ENCODE data around the gene TYW5. TPM values are rescaled to one million over a fixed set of nuclear protein-coding genes. Genes with fewer than 3 reads are reported as not detected.

TYW5 gene
- polyA plus RNA-seq, 1 of the 3 experiments (the other 2 are of a cell fraction): 3.6 TPM

DNA sequence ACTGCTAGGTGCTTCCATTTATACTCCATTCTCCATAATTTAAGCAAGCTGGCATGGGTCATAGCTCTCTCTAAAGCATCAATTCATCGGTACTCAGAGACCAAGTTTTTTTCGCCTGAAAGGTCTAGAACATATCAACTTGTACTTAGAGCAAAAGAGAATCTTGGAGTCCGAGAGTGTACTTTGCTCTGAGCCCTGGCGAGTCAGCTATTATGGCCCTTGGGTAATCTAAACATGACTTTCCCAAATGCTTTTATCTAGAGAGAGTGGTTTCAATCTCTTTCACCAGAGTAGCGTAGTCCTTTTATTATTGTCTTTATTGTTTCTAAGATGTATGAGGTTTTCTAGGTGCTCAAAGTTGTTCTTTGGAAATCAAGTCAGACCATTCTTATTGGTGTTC, 34.5 kb upstream of the TYW5 start:
- no peak overlapping the region for H2AFZ ChIP-seq (ENCODE audit: low read depth)
- H3K79me2 ChIP-seq (ENCODE audit: insufficient read depth): no peaks in the 10 kb centered on the region
- H4K20me1 ChIP-seq (ENCODE audit: insufficient read depth): no peaks in the 10 kb centered on the region
- no peaks in the 10 kb centered on the region for H3K9me2 ChIP-seq
- no peak overlapping the region for H3K4me2 ChIP-seq
- ChIA-PET CTCF (interaction anchor here (1.5 to 2.7 kb wide), 4 partner anchors 10 to 491 kb away, joined by 4 to 9 read pairs (median 4); no protein-coding TSS in a partner anchor), POLR2A (no interaction called here)
- no peaks in the 10 kb centered on the region for H3F3A ChIP-seq (replicated peaks; ENCODE audit: insufficient read depth)
- no peak overlapping the region for H3K27ac ChIP-seq (ENCODE audit: low read depth in 2 of 2, low read length in 1 of 2)
- H3K9me3 ChIP-seq: no peaks in the 10 kb centered on the region
- WGBS (ENCODE audit: low lambda C conversion rate): 81% methylated on average over 5 of the region's 5 CpGs
- no peaks in the 10 kb centered on the region for H3K36me3 ChIP-seq (replicated peaks in 1 of 2; ENCODE audit: control insufficient read depth in 1 of 2, insufficient read depth in 2 of 2, low read length in 1 of 2)
- H3K27me3 ChIP-seq (ENCODE audit: insufficient read depth): no peaks in the 10 kb centered on the region
- DNase-seq: no peak
- no peak overlapping the region for H3K4me3 ChIP-seq (ENCODE audit: low read depth in 2 of 2, low read length in 1 of 2)
- TF ChIP-seq FOXJ3 (CRISPR knock-in tag; IDR thresholded peaks at IDR 0.05) (no peak), RAD21 (IDR thresholded peaks at IDR 0.05; ENCODE audit: low read length) (no peak), JUND (IDR thresholded peaks at IDR 0.05) (no peak), GATA2 (CRISPR knock-in tag; IDR thresholded peaks at IDR 0.05) (no peak), GABPA (IDR thresholded peaks at IDR 0.05; ENCODE audit: low read depth) (no peak), YY1 (IDR thresholded peaks at IDR 0.05; ENCODE audit: low read depth) (no peak), TAF1 (IDR thresholded peaks at IDR 0.05; ENCODE audit: borderline replicate concordance, low read depth, low read length) (no peak), EZH2phosphoT487 (IDR thresholded peaks at IDR 0.05; ENCODE audit: borderline replicate concordance, low read depth) (no peak)
- TF ChIP-seq, protein P1, sequence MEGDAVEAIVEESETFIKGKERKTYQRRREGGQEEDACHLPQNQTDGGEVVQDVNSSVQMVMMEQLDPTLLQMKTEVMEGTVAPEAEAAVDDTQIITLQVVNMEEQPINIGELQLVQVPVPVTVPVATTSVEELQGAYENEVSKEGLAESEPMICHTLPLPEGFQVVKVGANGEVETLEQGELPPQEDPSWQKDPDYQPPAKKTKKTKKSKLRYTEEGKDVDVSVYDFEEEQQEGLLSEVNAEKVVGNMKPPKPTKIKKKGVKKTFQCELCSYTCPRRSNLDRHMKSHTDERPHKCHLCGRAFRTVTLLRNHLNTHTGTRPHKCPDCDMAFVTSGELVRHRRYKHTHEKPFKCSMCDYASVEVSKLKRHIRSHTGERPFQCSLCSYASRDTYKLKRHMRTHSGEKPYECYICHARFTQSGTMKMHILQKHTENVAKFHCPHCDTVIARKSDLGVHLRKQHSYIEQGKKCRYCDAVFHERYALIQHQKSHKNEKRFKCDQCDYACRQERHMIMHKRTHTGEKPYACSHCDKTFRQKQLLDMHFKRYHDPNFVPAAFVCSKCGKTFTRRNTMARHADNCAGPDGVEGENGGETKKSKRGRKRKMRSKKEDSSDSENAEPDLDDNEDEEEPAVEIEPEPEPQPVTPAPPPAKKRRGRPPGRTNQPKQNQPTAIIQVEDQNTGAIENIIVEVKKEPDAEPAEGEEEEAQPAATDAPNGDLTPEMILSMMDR (IDR thresholded peaks at IDR 0.05): no peak
- TF ChIP-seq, protein P2, sequence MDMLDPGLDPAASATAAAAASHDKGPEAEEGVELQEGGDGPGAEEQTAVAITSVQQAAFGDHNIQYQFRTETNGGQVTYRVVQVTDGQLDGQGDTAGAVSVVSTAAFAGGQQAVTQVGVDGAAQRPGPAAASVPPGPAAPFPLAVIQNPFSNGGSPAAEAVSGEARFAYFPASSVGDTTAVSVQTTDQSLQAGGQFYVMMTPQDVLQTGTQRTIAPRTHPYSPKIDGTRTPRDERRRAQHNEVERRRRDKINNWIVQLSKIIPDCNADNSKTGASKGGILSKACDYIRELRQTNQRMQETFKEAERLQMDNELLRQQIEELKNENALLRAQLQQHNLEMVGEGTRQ (IDR thresholded peaks at IDR 0.05; ENCODE audit: borderline replicate concordance, low read depth, low read length): no peak
- TF ChIP-seq, protein P3, sequence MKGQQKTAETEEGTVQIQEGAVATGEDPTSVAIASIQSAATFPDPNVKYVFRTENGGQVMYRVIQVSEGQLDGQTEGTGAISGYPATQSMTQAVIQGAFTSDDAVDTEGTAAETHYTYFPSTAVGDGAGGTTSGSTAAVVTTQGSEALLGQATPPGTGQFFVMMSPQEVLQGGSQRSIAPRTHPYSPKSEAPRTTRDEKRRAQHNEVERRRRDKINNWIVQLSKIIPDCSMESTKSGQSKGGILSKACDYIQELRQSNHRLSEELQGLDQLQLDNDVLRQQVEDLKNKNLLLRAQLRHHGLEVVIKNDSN (IDR thresholded peaks at IDR 0.05; ENCODE audit: borderline replicate concordance, low read depth): no peak
- H3K9ac ChIP-seq: no peak overlapping the region
- H3K4me1 ChIP-seq (ENCODE audit: control insufficient read depth in 1 of 2, insufficient read depth in 2 of 2, low read depth in 1 of 2, low read length in 1 of 2): no peaks in the 10 kb centered on the region; a peak in 2 of 4 replicates

DNA sequence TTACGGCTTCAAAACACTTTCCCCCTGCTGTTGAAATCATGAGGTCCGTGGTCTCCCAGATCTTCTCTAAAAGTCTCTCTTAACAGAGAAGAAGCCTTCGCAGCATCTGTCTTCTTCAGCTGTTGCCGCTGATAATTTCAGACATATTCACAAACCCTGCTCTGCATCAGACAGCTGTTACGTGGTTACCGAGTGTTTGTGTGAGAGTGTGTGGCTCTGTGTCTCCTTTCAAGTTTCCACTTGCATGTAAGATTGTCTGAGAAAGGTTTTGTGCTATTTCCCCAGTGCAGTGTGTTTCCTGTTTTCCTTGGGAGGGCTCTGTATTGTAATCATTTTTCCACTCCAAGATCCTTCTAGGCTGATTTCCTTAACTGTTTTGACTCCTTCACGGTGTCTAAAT, 32.9 kb upstream of the TYW5 start:
- no peak overlapping the region for H3K27ac ChIP-seq (ENCODE audit: low read depth in 2 of 2, low read length in 1 of 2)
- no peak overlapping the region for H2AFZ ChIP-seq (ENCODE audit: low read depth)
- H3K9me3 ChIP-seq: no peaks in the 10 kb centered on the region
- 86% methylated on average over 7 of the region's 7 CpGs for WGBS (ENCODE audit: low lambda C conversion rate)
- H3K4me2 ChIP-seq: no peak overlapping the region
- H3F3A ChIP-seq (replicated peaks; ENCODE audit: insufficient read depth): no peaks in the 10 kb centered on the region
- no peaks in the 10 kb centered on the region for H3K79me2 ChIP-seq (ENCODE audit: insufficient read depth)
- no peak overlapping the region for H3K9ac ChIP-seq
- H4K20me1 ChIP-seq (ENCODE audit: insufficient read depth): no peaks in the 10 kb centered on the region
- no peaks in the 10 kb centered on the region; a peak in 2 of 4 replicates for H3K4me1 ChIP-seq (ENCODE audit: control insufficient read depth in 1 of 2, insufficient read depth in 2 of 2, low read depth in 1 of 2, low read length in 1 of 2)
- H3K9me2 ChIP-seq: no peaks in the 10 kb centered on the region
- CTCF ChIA-PET: interaction anchor here (0.8 to 2.7 kb wide), 5 partner anchors 9 to 493 kb away, joined by 3 to 9 read pairs (median 3); no protein-coding TSS in a partner anchor
- POLR2A ChIA-PET: no interaction called here
- DNase-seq: no peak
- H3K27me3 ChIP-seq (ENCODE audit: insufficient read depth): no peaks in the 10 kb centered on the region
- no peaks in the 10 kb centered on the region for H3K36me3 ChIP-seq (replicated peaks in 1 of 2; ENCODE audit: control insufficient read depth in 1 of 2, insufficient read depth in 2 of 2, low read length in 1 of 2)
- no peak overlapping the region for H3K4me3 ChIP-seq (ENCODE audit: low read depth in 2 of 2, low read length in 1 of 2)
- TF ChIP-seq GATA2 (CRISPR knock-in tag; IDR thresholded peaks at IDR 0.05) (no peak), TAF1 (IDR thresholded peaks at IDR 0.05; ENCODE audit: borderline replicate concordance, low read depth, low read length) (no peak), MEF2A (IDR thresholded peaks at IDR 0.05; ENCODE audit: borderline replicate concordance, low read depth) (no peak), RCOR1 (IDR thresholded peaks at IDR 0.05; ENCODE audit: low read length) (no peak), MXI1 (IDR thresholded peaks at IDR 0.05; ENCODE audit: low read depth, low read length) (no peak), JUND (IDR thresholded peaks at IDR 0.05) (no peak), EZH2phosphoT487 (IDR thresholded peaks at IDR 0.05; ENCODE audit: borderline replicate concordance, low read depth) (no peak)
- TF ChIP-seq, protein P4, sequence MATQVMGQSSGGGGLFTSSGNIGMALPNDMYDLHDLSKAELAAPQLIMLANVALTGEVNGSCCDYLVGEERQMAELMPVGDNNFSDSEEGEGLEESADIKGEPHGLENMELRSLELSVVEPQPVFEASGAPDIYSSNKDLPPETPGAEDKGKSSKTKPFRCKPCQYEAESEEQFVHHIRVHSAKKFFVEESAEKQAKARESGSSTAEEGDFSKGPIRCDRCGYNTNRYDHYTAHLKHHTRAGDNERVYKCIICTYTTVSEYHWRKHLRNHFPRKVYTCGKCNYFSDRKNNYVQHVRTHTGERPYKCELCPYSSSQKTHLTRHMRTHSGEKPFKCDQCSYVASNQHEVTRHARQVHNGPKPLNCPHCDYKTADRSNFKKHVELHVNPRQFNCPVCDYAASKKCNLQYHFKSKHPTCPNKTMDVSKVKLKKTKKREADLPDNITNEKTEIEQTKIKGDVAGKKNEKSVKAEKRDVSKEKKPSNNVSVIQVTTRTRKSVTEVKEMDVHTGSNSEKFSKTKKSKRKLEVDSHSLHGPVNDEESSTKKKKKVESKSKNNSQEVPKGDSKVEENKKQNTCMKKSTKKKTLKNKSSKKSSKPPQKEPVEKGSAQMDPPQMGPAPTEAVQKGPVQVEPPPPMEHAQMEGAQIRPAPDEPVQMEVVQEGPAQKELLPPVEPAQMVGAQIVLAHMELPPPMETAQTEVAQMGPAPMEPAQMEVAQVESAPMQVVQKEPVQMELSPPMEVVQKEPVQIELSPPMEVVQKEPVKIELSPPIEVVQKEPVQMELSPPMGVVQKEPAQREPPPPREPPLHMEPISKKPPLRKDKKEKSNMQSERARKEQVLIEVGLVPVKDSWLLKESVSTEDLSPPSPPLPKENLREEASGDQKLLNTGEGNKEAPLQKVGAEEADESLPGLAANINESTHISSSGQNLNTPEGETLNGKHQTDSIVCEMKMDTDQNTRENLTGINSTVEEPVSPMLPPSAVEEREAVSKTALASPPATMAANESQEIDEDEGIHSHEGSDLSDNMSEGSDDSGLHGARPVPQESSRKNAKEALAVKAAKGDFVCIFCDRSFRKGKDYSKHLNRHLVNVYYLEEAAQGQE (IDR thresholded peaks at IDR 0.05; ENCODE audit: low read depth, low read length): no peak
- TF ChIP-seq, protein P5, sequence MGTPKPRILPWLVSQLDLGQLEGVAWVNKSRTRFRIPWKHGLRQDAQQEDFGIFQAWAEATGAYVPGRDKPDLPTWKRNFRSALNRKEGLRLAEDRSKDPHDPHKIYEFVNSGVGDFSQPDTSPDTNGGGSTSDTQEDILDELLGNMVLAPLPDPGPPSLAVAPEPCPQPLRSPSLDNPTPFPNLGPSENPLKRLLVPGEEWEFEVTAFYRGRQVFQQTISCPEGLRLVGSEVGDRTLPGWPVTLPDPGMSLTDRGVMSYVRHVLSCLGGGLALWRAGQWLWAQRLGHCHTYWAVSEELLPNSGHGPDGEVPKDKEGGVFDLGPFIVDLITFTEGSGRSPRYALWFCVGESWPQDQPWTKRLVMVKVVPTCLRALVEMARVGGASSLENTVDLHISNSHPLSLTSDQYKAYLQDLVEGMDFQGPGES (IDR thresholded peaks at IDR 0.05; ENCODE audit: low read depth, low read length): no peak
- TF ChIP-seq, protein P6, sequence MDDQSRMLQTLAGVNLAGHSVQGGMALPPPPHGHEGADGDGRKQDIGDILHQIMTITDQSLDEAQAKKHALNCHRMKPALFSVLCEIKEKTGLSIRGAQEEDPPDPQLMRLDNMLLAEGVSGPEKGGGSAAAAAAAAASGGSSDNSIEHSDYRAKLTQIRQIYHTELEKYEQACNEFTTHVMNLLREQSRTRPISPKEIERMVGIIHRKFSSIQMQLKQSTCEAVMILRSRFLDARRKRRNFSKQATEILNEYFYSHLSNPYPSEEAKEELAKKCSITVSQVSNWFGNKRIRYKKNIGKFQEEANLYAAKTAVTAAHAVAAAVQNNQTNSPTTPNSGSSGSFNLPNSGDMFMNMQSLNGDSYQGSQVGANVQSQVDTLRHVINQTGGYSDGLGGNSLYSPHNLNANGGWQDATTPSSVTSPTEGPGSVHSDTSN (IDR thresholded peaks at IDR 0.05): no peak
